CD4-positive, alpha-beta T cell (primary cell): Measurements from ENCODE around the gene AGER. TPM values are rescaled to one million over a fixed set of nuclear protein-coding genes. Genes with fewer than 3 reads are reported as not detected.

Source experiments
- ATAC-seq: fragments of 200-7000 bp; cut with Tn5 transposase; one replicate; pipeline ENCODE4 v1.10.0; 2022; ENCODE audit warnings: mild to moderate bottlenecking; ENCODE audit not compliant: poor library complexity
- CTCF ChIA-PET: fragments of 350-600 bp; sonication (Branson Sonifier 250); formaldehyde crosslinking; loops from one replicate; lab custom pipeline; 2021; ENCODE audit warnings: antibody characterized with exemption, inconsistent platforms; lab: Charles Lee
- POLR2A ChIA-PET: fragments of 350-600 bp; sonication (Branson Sonifier 250); formaldehyde crosslinking; loops from one replicate; lab custom pipeline; 2021; ENCODE audit warnings: antibody characterized with exemption, inconsistent platforms; lab: Charles Lee
- DNase-seq, 14 experiments: peaks; one replicate each; pipeline ENCODE4 v3.0.0-alpha.2; 2013 to 2020; ENCODE audit warnings: mixed read lengths in 2 of 14
- H3K27ac ChIP-seq, 2 donors: one replicate each; pipeline versions ENCODE4 v1.5.1 to v1.7.0; 2013; ENCODE audit warnings: low read length in 2 of 2, low read depth in 1 of 2, mild to moderate bottlenecking in 1 of 2
- H3K27me3 ChIP-seq, 2 experiments: 1 replicate in 1 of 2; 2 replicates in 1 of 2; pipeline versions ENCODE4 v1.6.1 to v1.7.0; 2013; ENCODE audit warnings: low read length in 2 of 2, control low read depth in 1 of 2, mild to moderate bottlenecking in 1 of 2, moderate library complexity in 1 of 2; ENCODE audit not compliant: insufficient read depth in 2 of 2, control insufficient read depth in 1 of 2
- H3K36me3 ChIP-seq: one replicate; pipeline ENCODE4 v1.6.1; 2013; ENCODE audit warnings: low read length, control low read depth; ENCODE audit not compliant: insufficient read depth
- H3K4me1 ChIP-seq: one replicate; pipeline ENCODE4 v1.6.1; 2013; ENCODE audit warnings: low read length, control low read depth; ENCODE audit not compliant: insufficient read depth
- H3K4me3 ChIP-seq: one replicate; pipeline ENCODE4 v1.5.1; 2013; ENCODE audit warnings: mild to moderate bottlenecking, low read length, moderate library complexity
- H3K9me3 ChIP-seq, 2 experiments: 1 replicate in 1 of 2; 2 replicates in 1 of 2; pipeline versions ENCODE4 v1.6.1 to v1.7.0; 2013; ENCODE audit warnings: low read length in 2 of 2, mild to moderate bottlenecking in 2 of 2, control low read depth in 1 of 2, moderate library complexity in 1 of 2; ENCODE audit not compliant: control insufficient read depth in 1 of 2, insufficient read depth in 1 of 2
- H3K27ac Mint-ChIP-seq: one replicate; pipeline ENCODE4 v1.8.0; 2020; ENCODE audit warnings: mixed read lengths
- H3K27me3 Mint-ChIP-seq: one replicate; pipeline ENCODE4 v1.8.0; 2021; ENCODE audit warnings: mixed read lengths
- H3K36me3 Mint-ChIP-seq: one replicate; pipeline ENCODE4 v1.8.0; 2021; ENCODE audit warnings: low read depth, mixed read lengths
- H3K4me1 Mint-ChIP-seq: one replicate; pipeline ENCODE4 v1.8.0; 2021; ENCODE audit warnings: low read depth, mixed read lengths
- H3K4me3 Mint-ChIP-seq: one replicate; pipeline ENCODE4 v1.8.0; 2020; ENCODE audit warnings: mild to moderate bottlenecking, mixed read lengths
- H3K9me3 Mint-ChIP-seq: one replicate; pipeline ENCODE4 v1.8.0; 2020; ENCODE audit warnings: mixed read lengths
- intact Hi-C, 2 experiments: fragments of 100-400 bp; cut with DNase I in 1 of 2; cut with micrococcal nuclease in 1 of 2; formaldehyde crosslinking; loops; one replicate each; pipeline versions ENCODE4 v1.15.1 to v1.9.0; 2023 to 2025; cut with DNase I, micrococcal nuclease
- total RNA-seq, 174 experiments: library from RNA in 2 of 174; stranded (reverse) in 2 of 174; gene quantifications; one replicate each; pipeline ENCODE4 v1.2.3 and lab custom pipeline; 2021 to 2026
- TF ChIP-seq, protein P1 (sequence below): fragments of 200-600 bp; IDR thresholded peaks from one replicate; pipeline ENCODE4 v1.8.0; 2022; ENCODE audit warnings: antibody characterized with exemption, mild to moderate bottlenecking

The AGER gene
- total RNA-seq, 2 experiments from 2014 or later: 23.5 to 27.0 TPM

GRCh38 chr6:32151181-32151862 lies 32.7 kb downstream of the AGER start:
- Histone ChIP-seq H3K27me3 (peaks cover 11 to 26% of the 10 kb centered on the region in 2 experiments), H3K9me3 (peaks cover 0 to 11% of the 10 kb centered on the region in 2 experiments), H3K4me3 (peak overlapping the region; percentile 32), H3K36me3 (no peaks in the 10 kb centered on the region), H3K4me1 (peaks cover 69% of the 10 kb centered on the region), H3K27ac (no peak overlapping the region)
- H3K9me3 Mint-ChIP-seq: no peaks in the 10 kb centered on the region
- DNase-seq: peak in 2 of 14 experiments; percentile 24 to 31
- peak overlapping the region; percentile 72 for H3K4me3 Mint-ChIP-seq
- CTCF ChIA-PET: interaction anchor here (1.7 to 1.8 kb wide), 2 partner anchors 33 to 44 kb away, joined by 4 read pairs; no protein-coding TSS in a partner anchor
- peak overlapping the region; percentile 73 for H3K27ac Mint-ChIP-seq
- peaks cover 15% of the 10 kb centered on the region for H3K36me3 Mint-ChIP-seq
- peaks cover 71% of the 10 kb centered on the region for H3K4me1 Mint-ChIP-seq
- TF ChIP-seq, protein P1, sequence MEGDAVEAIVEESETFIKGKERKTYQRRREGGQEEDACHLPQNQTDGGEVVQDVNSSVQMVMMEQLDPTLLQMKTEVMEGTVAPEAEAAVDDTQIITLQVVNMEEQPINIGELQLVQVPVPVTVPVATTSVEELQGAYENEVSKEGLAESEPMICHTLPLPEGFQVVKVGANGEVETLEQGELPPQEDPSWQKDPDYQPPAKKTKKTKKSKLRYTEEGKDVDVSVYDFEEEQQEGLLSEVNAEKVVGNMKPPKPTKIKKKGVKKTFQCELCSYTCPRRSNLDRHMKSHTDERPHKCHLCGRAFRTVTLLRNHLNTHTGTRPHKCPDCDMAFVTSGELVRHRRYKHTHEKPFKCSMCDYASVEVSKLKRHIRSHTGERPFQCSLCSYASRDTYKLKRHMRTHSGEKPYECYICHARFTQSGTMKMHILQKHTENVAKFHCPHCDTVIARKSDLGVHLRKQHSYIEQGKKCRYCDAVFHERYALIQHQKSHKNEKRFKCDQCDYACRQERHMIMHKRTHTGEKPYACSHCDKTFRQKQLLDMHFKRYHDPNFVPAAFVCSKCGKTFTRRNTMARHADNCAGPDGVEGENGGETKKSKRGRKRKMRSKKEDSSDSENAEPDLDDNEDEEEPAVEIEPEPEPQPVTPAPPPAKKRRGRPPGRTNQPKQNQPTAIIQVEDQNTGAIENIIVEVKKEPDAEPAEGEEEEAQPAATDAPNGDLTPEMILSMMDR: no peak
- peaks cover 32% of the 10 kb centered on the region for H3K27me3 Mint-ChIP-seq
- POLR2A ChIA-PET: interaction anchor here (0.6 to 2.2 kb wide), 4 partner anchors 20 to 602 kb away, joined by 3 to 8 read pairs (median 6); partner anchors contain the start of genes ATF6B and FKBPL
- peak; percentile 19 for ATAC-seq
- intact Hi-C loops: loop anchor here in 1 of 2 experiments (10.0 kb wide), 1 partner anchor 107 kb away; no protein-coding TSS in a partner anchor

DNA sequence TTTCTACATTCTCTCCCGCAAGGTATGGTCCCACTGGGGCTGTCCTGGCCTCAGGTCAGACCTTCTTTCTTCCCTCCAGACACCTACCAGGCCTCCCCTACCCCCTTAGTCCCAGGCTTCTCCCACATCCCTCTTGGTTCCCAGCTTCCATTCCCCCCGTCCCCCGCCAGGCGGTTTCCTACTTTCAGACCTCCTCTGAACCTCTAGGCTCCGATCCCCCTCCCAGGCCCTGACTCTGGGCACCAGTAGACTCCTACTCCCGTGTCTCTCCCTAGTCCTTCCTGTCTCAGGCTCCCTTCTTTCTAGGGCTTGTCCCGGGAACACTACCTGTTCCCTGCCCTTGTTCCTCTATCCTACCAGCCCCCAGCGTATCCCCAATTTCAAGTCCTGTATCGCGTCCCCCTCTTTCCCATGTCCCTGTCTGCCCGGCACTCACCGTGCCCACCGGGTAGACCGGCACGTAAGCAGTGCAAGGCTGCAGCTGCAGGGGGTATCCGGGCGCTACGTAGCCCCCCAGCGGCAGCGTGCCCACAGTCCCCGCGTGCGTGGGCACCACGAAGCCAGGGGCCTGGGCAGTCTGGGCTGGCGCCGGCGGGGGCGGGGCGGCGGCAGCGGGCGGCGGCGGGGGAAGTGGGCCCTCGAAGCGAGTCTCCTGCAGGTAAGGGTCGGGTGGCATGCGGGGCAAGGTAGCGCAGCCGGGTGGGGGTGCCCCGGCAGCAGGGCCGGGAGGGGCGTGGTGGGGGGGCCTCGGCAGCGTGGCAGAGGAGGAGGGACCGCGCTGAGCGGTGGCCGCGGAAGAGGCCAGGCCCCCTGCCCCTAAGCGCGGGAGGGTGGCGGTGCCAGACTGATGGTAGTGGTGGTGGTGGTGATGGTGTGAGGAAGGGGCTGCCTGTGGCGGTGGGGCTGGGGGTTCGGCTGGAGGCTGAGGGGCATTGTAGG lies 33.9 kb downstream of the AGER start:
- no peak overlapping the region for H3K27ac ChIP-seq
- peaks cover 32% of the 10 kb centered on the region for H3K27me3 Mint-ChIP-seq
- POLR2A ChIA-PET: interaction anchor here (1.0 to 2.2 kb wide), 2 partner anchors 19 to 45 kb away, joined by 4 to 8 read pairs; partner anchors contain the start of gene FKBPL
- intact Hi-C loops: loop anchor here (5.0 to 10.0 kb wide), 2 partner anchors 42 to 105 kb away; partner anchors contain the start of genes GPSM3 (in 1 of the 2) and PBX2 (in 1 of the 2)
- TF ChIP-seq, protein P1: no peak
- peaks cover 0 to 11% of the 10 kb centered on the region in 2 experiments for H3K9me3 ChIP-seq
- peak overlapping the region; percentile 73 for H3K27ac Mint-ChIP-seq
- no peak overlapping the region for H3K4me3 ChIP-seq
- H3K9me3 Mint-ChIP-seq: no peaks in the 10 kb centered on the region
- peak overlapping the region; percentile 76 for H3K4me3 Mint-ChIP-seq
- no peak for ATAC-seq
- H3K27me3 ChIP-seq: peaks cover 11 to 26% of the 10 kb centered on the region in 2 experiments
- H3K4me1 Mint-ChIP-seq: peaks cover 65% of the 10 kb centered on the region
- peaks cover 62% of the 10 kb centered on the region for H3K4me1 ChIP-seq
- peak in 1 of 14 experiments; percentile 9 for DNase-seq
- CTCF ChIA-PET: interaction anchor here (1.8 kb wide), 1 partner anchor 45 kb away, joined by 4 read pairs; no protein-coding TSS in a partner anchor
- no peaks in the 10 kb centered on the region for H3K36me3 ChIP-seq
- H3K36me3 Mint-ChIP-seq: peaks cover 15% of the 10 kb centered on the region
